Fibroblast of lung (primary cell): ENCODE data around the gene PTPN21. TPM values are rescaled to one million over a fixed set of nuclear protein-coding genes. Genes with fewer than 3 reads are reported as not detected.
A peak's percentile ranks its signal among the peaks of the same experiment; 100 is the strongest.

Experiments used
- DNase-seq, 2 donors: peaks; one replicate each; pipeline versions ENCODE4 v3.0.0 to v3.0.0-alpha.2; 2010; ENCODE audit warnings: low read depth in 2 of 2
- H2AFZ ChIP-seq: 2 replicates; pipeline ENCODE4 v1.5.1; 2012; ENCODE audit warnings: low read length, control low read depth, inconsistent platforms
- H3K27ac ChIP-seq: 2 replicates; pipeline ENCODE4 v1.5.1; 2011; ENCODE audit warnings: low read length, control low read depth; ENCODE audit not compliant: insufficient read depth
- H3K27me3 ChIP-seq: 2 replicates; pipeline ENCODE4 v1.5.1; 2011; ENCODE audit warnings: mild to moderate bottlenecking, low read length; ENCODE audit not compliant: control insufficient read depth, insufficient read depth
- H3K36me3 ChIP-seq: 2 replicates; pipeline ENCODE4 v1.5.1; 2011; ENCODE audit warnings: low read length; ENCODE audit not compliant: control insufficient read depth, insufficient read depth
- H3K4me1 ChIP-seq: 2 replicates; pipeline ENCODE4 v1.5.1; 2011; ENCODE audit warnings: low read length; ENCODE audit not compliant: control insufficient read depth, insufficient read depth; ENCODE audit errors: extremely low read depth
- H3K4me2 ChIP-seq: 2 replicates; pipeline ENCODE4 v1.5.1; 2011; ENCODE audit warnings: low read length, control low read depth; ENCODE audit not compliant: insufficient read depth; ENCODE audit errors: extremely low read depth
- H3K4me3 ChIP-seq, 4 experiments: fragments of 200-600 bp in 1 of 4; sonication (generic) in 1 of 4; replicated peaks in 1 of 4; 2 replicates each; pipeline ENCODE4 v1.5.1; 2011 to 2016; ENCODE audit warnings: low read length in 4 of 4, low read depth in 3 of 4, mild to moderate bottlenecking in 3 of 4, control low read depth in 2 of 4, inconsistent platforms in 1 of 4, mixed read lengths in 1 of 4; ENCODE audit not compliant: insufficient read depth in 1 of 4; ENCODE audit errors: control extremely low read depth in 1 of 4
- H3K79me2 ChIP-seq: 2 replicates; pipeline ENCODE4 v1.5.1; 2012; ENCODE audit warnings: mild to moderate bottlenecking, low read length, inconsistent platforms; ENCODE audit not compliant: control insufficient read depth, insufficient read depth
- H3K9ac ChIP-seq: 2 replicates; pipeline ENCODE4 v1.5.1; 2011; ENCODE audit warnings: mild to moderate bottlenecking, low read length, control low read depth; ENCODE audit not compliant: insufficient read depth
- H3K9me3 ChIP-seq: 2 replicates; pipeline ENCODE4 v1.5.1; 2012; ENCODE audit warnings: low read depth, low read length; ENCODE audit not compliant: control insufficient read depth, insufficient read depth
- H4K20me1 ChIP-seq: 2 replicates; pipeline ENCODE4 v1.5.1; 2011; ENCODE audit warnings: low read length; ENCODE audit not compliant: control insufficient read depth, insufficient read depth; ENCODE audit errors: extremely low read depth
- CTCF ChIP-seq, 2 donors: IDR thresholded peaks in 1 of 2; conservative IDR thresholded peaks in 1 of 2; 1 replicate in 1 of 2; 2 replicates in 1 of 2; pipeline ENCODE4 v1.5.1; 2011 to 2012; ENCODE audit warnings: low read length in 2 of 2, control low read depth in 1 of 2, inconsistent platforms in 1 of 2, low read depth in 1 of 2, mild to moderate bottlenecking in 1 of 2
- EZH2 ChIP-seq: IDR thresholded peaks from 2 replicates; pipeline ENCODE4 v1.5.1; 2012; ENCODE audit warnings: low read length, control low read depth, mild to moderate bottlenecking; ENCODE audit errors: missing control alignments
- polyA plus RNA-seq, 2 donors: library from polyadenylated mRNA; depleted of rRNA in 1 of 2; stranded (reverse) in 1 of 2; unstranded in 1 of 2; fragments of >200 nt; gene quantifications; 2 replicates each; pipeline ENCODE4 v1.2.1, GENCODE V29; 2011 to 2012; ENCODE audit warnings: missing spikeins in 1 of 2
- total RNA-seq: library from RNA; depleted of rRNA; stranded (reverse); fragments of >200 nt; gene quantifications from 2 replicates; pipeline ENCODE4 v1.2.1, GENCODE V29; 2014

Gene PTPN21
- total and polyA plus RNA-seq, 2 donors (not counting 1 experiment from before 2014, with no cell fraction given): 13.2 to 13.7 TPM

DNA sequence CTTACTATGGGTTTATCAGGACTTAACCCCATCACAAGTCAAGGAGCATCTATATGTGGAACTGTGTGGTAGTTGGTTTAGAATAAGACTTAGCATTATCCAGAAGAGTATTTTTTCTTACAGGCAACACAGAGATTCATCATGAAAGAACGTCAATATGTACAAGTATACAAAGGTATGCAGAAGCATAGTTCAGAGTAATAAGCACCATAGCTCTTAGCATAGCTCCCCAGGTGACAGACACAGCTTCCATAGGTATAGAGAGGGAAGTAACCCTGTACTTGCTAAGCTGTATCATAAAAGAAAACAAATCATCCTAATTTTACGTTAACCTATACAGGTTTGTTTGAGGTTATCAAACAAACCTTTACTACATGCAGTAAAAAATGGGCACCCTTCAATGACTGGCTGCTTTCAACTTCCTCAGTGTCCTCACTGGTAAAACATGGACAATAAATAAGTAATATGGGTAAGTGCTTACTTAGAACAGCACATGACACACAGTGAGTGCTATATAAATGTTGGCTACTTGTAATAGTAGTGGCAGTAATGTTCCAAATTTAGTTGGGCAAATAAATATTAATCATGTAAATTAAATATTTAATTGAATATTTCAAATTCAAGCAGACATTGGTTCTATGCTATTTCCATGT lies 50.9 kb downstream of the PTPN21 start:
- TF ChIP-seq CTCF (conservative IDR thresholded peaks at IDR 0.05 in 1 of 2, IDR thresholded peaks at IDR 0.05 in 1 of 2; ENCODE audit: low read depth in 1 of 2, low read length in 2 of 2): no peak
- H3K27ac ChIP-seq: no peak overlapping the region
- H3K9ac ChIP-seq: no peak overlapping the region
- no peak overlapping the region for H2AFZ ChIP-seq
- peaks cover 3% of the 10 kb centered on the region for H3K36me3 ChIP-seq
- H3K4me2 ChIP-seq: no peak overlapping the region
- no peaks in the 10 kb centered on the region for H3K79me2 ChIP-seq
- no peaks in the 10 kb centered on the region for H3K4me1 ChIP-seq
- H3K9me3 ChIP-seq: no peaks in the 10 kb centered on the region
- no peaks in the 10 kb centered on the region for H4K20me1 ChIP-seq
- no peak for DNase-seq
- H3K27me3 ChIP-seq: no peaks in the 10 kb centered on the region
- H3K4me3 ChIP-seq: no peak overlapping the region

DNA sequence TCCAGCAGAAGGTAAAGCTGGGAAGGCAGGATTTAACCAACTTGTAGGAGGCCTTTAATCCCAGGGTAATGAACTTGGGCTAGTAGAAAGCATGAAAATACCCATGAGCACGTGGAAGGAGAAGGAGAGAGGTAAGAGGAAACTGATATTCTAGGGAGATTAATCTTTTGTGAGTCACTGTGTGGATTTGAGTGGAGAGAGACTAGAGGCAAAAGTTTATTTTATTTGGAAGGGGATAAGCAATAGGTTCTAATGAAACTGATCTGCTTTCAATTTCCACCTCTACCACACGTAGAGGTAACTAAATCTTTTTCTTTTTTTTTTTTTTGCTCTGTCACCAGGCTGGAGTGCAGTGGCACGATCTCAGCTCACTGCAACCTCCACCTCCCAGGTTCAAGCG lies 52.1 kb downstream of the PTPN21 start:
- Histone ChIP-seq H3K4me2 (no peak overlapping the region), H3K4me3 (no peak overlapping the region), H3K9me3 (no peaks in the 10 kb centered on the region), H3K27ac (no peak overlapping the region), H3K79me2 (no peaks in the 10 kb centered on the region), H4K20me1 (no peaks in the 10 kb centered on the region), H3K36me3 (peaks cover 3% of the 10 kb centered on the region), H3K27me3 (no peaks in the 10 kb centered on the region), H3K9ac (no peak overlapping the region), H2AFZ (no peak overlapping the region), H3K4me1 (no peaks in the 10 kb centered on the region)
- peak in 1 of 2 donors; percentile 13 for DNase-seq
- no peak for TF ChIP-seq EZH2

- DNase-seq: peak in 1 of 2 donors; percentile 58
- no peak overlapping the region for H3K9ac ChIP-seq
- H3K27ac ChIP-seq: no peak overlapping the region
These were observed 54.2 kb downstream of the PTPN21 start for GRCh38 chr14:88500611-88501010.

More at GRCh38 chr14:88500611-88501010, 54.2 kb downstream of the PTPN21 start:
- Histone ChIP-seq H3K4me3 (no peak overlapping the region), H3K36me3 (peaks cover 3% of the 10 kb centered on the region), H3K4me2 (no peak overlapping the region), H3K27me3 (no peaks in the 10 kb centered on the region), H2AFZ (no peak overlapping the region), H3K4me1 (no peaks in the 10 kb centered on the region), H4K20me1 (no peaks in the 10 kb centered on the region), H3K79me2 (no peaks in the 10 kb centered on the region), H3K9me3 (no peaks in the 10 kb centered on the region)
- TF ChIP-seq EZH2 (no peak), CTCF (conservative IDR thresholded peaks at IDR 0.05 in 1 of 2, IDR thresholded peaks at IDR 0.05 in 1 of 2; ENCODE audit: low read depth in 1 of 2, low read length in 2 of 2) (no peak)
